ENCODE measurements around the gene BAK1.
A peak's percentile ranks its signal among the peaks of the same experiment; 100 is the strongest.

BAK1 gene

DNA sequence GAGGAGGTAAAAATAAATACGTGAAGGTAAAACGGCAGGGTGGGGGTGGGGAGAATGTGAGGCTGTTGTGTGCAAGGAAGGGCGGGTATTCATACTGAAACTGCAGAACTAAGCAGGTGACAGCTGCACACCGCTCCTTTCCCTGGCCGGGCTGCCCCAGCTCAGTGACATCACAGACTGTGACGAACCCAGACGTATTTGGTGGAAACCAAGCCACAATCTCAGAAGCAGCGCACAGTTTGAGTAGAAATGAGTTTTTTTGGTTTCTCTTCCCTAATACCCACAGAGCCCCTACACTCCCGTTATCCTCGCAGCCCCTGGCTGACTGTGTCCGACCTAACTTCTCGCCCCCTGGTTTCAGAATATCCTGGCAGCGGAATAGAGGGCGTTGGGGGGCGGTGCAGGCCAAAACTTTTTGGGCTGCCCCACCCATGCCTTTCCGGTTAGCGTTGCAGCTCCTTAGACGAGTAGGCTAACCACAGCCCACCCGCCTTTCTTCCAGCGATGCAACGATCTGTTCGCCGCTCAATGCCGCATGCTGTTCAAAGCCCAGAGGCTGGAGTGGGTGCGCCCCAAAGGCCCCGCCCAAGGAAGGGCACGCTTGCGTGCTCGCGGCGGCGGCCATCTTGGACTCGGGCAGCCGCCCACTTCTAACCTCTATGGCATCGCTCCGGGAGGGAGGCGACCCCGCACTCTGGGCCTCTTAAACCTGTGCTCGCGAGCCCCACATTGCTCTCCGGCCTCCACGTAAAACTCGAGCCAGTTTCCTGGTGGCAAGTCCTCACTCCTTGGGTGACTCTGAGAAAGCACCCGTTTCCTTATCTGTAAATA lies 9.1 kb downstream of the BAK1 start:
- 0 out of 2 replicates have a peak, but pooled peaks have one; percentile 39 for TF ChIP-seq TCF12 (IDR thresholded peaks at IDR 0.05; ENCODE audit: low read depth)
- peak; percentile 42 for TF ChIP-seq CREB1 (IDR thresholded peaks at IDR 0.05; ENCODE audit: low read depth)
- peak; percentile 49; the same call in 1 of the 2 replicates for TF ChIP-seq EGR1 (IDR thresholded peaks at IDR 0.05)
- TF ChIP-seq TAF1 (IDR thresholded peaks at IDR 0.05; ENCODE audit: low read depth), result peak; percentile 45
- TF ChIP-seq YY1 (IDR thresholded peaks at IDR 0.05; ENCODE audit: low read depth), result peak; percentile 99
- TF ChIP-seq ZBTB7A (IDR thresholded peaks at IDR 0.05; ENCODE audit: low read depth), result peak; percentile 55; the same call in 1 of the 2 replicates
- TF ChIP-seq CEBPB (IDR thresholded peaks at IDR 0.05), result no peak
- TF ChIP-seq NFIC (IDR thresholded peaks at IDR 0.05), result 0 out of 2 replicates have a peak, but pooled peaks have one; percentile 12
- TF ChIP-seq FOXM1 (IDR thresholded peaks at IDR 0.05; ENCODE audit: borderline replicate concordance, low read depth), result no peak
- peak; percentile 90 for TF ChIP-seq MAX (IDR thresholded peaks at IDR 0.05)

DNA sequence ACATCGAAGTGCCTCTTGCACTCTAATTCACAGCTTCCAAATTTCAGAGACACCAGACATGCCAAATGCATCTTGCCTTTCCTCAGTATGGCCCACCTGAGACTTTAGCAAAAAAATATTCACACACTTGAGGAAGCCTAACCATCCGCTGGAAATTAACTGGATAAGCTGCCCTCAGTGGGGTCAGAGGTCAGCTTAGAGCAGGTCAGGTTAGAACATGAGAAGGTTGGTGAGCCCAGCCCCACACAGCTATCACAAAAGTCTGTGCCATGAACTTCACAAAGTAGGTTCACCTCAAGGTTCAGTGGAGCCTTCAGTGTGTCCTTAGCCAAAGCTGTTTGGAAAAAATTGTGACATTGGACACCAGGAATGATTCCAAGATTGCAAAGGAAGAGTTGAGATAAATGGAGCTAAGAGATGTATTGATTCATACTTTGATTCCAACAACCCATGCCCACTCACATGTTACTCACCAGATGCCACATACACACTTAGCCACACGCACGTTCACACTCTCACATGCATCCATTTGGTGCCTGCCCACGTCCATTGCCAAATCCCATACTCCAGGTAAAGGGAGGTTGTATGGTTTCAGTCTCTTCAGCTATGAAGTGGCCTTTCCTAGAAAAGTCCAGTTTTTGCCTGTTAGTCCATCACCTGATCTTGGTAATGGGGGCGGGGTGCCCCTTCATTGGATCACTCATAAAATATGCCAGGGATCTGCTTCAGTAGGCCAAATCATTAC lies 11.1 kb downstream of the BAK1 start:
- no peak for TF ChIP-seq ZBTB7A (IDR thresholded peaks at IDR 0.05; ENCODE audit: low read depth)
- TF ChIP-seq RAD21 (IDR thresholded peaks at IDR 0.05; ENCODE audit: low read depth), result no peak
- TF ChIP-seq YY1 (IDR thresholded peaks at IDR 0.05; ENCODE audit: low read depth), result no peak
- TF ChIP-seq NFIC (IDR thresholded peaks at IDR 0.05), result no peak
- no peak for TF ChIP-seq TCF12 (IDR thresholded peaks at IDR 0.05; ENCODE audit: low read depth)
- no peak for TF ChIP-seq CREB1 (IDR thresholded peaks at IDR 0.05; ENCODE audit: low read depth)
- TF ChIP-seq TEAD4 (IDR thresholded peaks at IDR 0.05), result no peak
- no peak for TF ChIP-seq MAX (IDR thresholded peaks at IDR 0.05)
- TF ChIP-seq USF1 (IDR thresholded peaks at IDR 0.05), result no peak

DNA sequence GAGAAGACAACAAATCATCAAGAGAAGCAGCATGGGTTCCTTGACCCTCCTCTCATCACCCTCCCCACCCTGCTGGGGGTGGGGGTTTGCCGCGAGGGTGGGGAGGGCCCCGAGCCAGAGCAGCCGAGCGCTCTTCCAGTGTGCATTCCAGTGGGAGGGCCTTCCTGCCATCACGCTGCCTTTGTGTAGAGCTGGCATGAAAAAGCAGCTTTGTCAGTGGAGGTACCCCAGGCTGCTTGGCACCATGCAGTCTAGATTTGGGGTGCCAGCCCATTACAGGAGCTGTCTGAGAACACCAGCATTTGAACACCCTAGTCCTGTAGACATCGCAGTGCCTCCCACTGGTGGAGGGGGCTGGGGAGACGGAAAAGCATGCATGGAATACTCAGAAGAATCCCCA lies 12.2 kb downstream of the BAK1 start:
- TF ChIP-seq RAD21 (IDR thresholded peaks at IDR 0.05; ENCODE audit: low read depth), result no peak
- TF ChIP-seq NFIC (IDR thresholded peaks at IDR 0.05), result no peak
- TF ChIP-seq TEAD4 (IDR thresholded peaks at IDR 0.05), result no peak
- no peak for TF ChIP-seq TCF12 (IDR thresholded peaks at IDR 0.05; ENCODE audit: low read depth)
- no peak for TF ChIP-seq CREB1 (IDR thresholded peaks at IDR 0.05; ENCODE audit: low read depth)

- TF ChIP-seq CREB1 (IDR thresholded peaks at IDR 0.05; ENCODE audit: low read depth) (no peak), FOXM1 (IDR thresholded peaks at IDR 0.05; ENCODE audit: borderline replicate concordance, low read depth) (no peak), TAF1 (IDR thresholded peaks at IDR 0.05; ENCODE audit: low read depth) (no peak), EP300 (IDR thresholded peaks at IDR 0.05; ENCODE audit: borderline replicate concordance) (no peak), NFIC (IDR thresholded peaks at IDR 0.05) (no peak), MAX (IDR thresholded peaks at IDR 0.05) (no peak), ZBTB7A (IDR thresholded peaks at IDR 0.05; ENCODE audit: low read depth) (no peak), TCF12 (IDR thresholded peaks at IDR 0.05; ENCODE audit: low read depth) (no peak), REST (IDR thresholded peaks at IDR 0.05; ENCODE audit: low read depth) (no peak), TEAD4 (IDR thresholded peaks at IDR 0.05) (no peak), EGR1 (IDR thresholded peaks at IDR 0.05) (no peak), CEBPB (IDR thresholded peaks at IDR 0.05) (no peak), USF1 (IDR thresholded peaks at IDR 0.05) (no peak), RAD21 (IDR thresholded peaks at IDR 0.05; ENCODE audit: low read depth) (no peak)
These were observed 13.6 kb downstream of the BAK1 start for GRCh38 chr6:33566182-33567084.

DNA sequence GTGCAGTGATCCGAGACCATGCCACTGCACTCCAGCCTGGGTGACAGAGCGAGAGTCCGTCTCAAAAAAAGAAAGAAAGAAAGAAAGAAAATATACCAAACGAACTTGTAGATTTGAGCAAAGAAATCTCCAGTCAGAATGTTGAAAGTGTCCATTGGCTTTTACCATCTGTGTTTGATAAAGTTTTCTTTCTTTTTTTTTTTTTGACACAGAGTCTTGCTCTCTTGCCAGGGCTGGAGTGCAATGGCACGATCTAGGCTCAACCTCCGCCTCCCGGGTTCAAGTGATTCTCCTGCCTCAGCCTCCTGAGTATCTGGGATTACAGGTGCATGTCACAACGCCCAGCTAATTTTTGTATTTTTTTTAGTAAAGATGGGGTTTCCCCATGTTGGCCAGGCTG lies 21.3 kb downstream of the BAK1 start:
- TF ChIP-seq USF1 (IDR thresholded peaks at IDR 0.05), result no peak
- TF ChIP-seq TEAD4 (IDR thresholded peaks at IDR 0.05), result no peak
- TF ChIP-seq CEBPB (IDR thresholded peaks at IDR 0.05), result no peak
- no peak for TF ChIP-seq MAX (IDR thresholded peaks at IDR 0.05)
- TF ChIP-seq RAD21 (IDR thresholded peaks at IDR 0.05; ENCODE audit: low read depth), result no peak
- TF ChIP-seq CREB1 (IDR thresholded peaks at IDR 0.05; ENCODE audit: low read depth), result no peak
- TF ChIP-seq EGR1 (IDR thresholded peaks at IDR 0.05), result no peak
- no peak for TF ChIP-seq TAF1 (IDR thresholded peaks at IDR 0.05; ENCODE audit: low read depth)
- TF ChIP-seq NFIC (IDR thresholded peaks at IDR 0.05), result no peak
- TF ChIP-seq YY1 (IDR thresholded peaks at IDR 0.05; ENCODE audit: low read depth), result no peak
- TF ChIP-seq REST (IDR thresholded peaks at IDR 0.05; ENCODE audit: low read depth), result no peak
- TF ChIP-seq TCF12 (IDR thresholded peaks at IDR 0.05; ENCODE audit: low read depth), result no peak
- no peak for TF ChIP-seq ZBTB7A (IDR thresholded peaks at IDR 0.05; ENCODE audit: low read depth)
- no peak for TF ChIP-seq EP300 (IDR thresholded peaks at IDR 0.05; ENCODE audit: borderline replicate concordance)

Measured in Ishikawa (cell line).